ENCODE measurements around the gene PDE1C.

PDE1C gene

DNA sequence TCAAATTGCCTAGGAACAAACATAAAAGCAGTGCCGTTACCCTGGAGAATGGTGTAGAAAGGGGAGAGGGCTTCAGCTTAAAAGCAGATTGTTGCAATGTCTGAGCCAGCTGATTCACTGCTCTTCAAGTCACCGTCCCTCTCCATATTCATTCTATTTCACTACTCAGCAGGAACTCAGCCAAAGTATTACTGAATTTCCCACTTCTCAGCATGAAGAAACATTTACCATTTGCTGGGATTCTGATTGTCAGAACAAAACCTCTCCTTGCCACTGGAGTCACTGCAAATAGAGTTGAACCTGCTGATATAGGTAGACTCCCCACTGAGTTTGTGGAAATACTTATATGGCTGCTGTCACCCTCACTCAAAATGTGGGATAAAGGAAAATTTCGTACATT, 311.5 kb downstream of the PDE1C start:
- DNase-seq = no peak

DNA sequence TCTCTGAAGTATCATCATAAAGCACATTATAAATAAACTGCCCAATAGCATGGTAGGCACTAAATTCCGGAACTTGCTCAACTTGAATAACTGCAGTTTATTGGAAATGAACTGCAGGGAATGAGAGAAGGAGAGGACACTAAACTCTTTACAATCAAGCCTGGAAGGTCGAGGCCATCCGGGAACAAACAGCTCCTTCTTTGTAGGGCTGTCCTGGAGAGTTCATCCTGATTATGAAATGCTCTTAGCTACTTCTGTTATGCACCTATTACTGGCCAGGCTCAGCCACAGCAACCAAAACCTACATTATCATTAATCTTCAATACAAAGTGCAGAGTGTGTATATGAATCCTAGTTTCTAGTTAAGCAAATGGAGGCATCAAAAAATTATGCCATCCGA, 318.5 kb downstream of the PDE1C start:
- no peak for DNase-seq

DNA sequence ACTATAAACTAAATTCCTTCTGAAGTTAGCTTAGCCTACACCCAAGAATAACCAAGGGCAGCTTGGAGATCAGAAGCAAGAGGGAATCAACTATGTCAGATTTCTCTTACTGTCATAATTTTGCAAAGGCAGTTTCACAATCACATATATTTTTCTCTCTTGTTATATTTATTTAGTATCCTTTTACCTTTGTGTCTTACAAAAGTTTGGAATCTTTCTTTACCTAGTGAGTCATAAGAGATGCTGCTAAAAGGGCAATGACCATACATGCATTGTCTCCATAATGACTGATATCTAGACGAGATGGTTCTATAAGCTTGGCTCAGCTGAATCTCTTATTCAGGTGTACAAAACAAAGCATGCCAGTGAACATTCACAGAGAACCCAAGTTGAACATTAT, 322.1 kb downstream of the PDE1C start:
- no peak for DNase-seq

DNA sequence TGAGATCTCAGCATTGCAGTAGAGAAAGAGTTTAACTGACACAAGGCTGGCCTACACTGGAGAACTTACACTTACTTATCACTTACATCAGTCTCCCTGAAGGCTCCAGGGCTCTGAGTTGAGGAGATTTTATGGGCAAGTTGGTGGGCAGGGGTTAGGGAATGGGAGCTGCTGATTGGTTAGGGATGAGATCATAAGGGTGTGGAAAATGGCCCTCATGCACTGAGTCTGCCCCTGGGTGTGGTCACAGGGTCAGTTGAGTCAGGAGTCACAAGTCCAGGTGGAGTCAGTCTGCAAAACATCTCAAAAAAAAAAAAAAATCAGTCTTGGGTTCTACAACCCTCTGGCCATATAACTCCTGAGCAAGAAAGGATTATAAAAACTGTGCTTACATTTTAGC, 322.7 kb downstream of the PDE1C start:
- DNase-seq = no peak

DNA sequence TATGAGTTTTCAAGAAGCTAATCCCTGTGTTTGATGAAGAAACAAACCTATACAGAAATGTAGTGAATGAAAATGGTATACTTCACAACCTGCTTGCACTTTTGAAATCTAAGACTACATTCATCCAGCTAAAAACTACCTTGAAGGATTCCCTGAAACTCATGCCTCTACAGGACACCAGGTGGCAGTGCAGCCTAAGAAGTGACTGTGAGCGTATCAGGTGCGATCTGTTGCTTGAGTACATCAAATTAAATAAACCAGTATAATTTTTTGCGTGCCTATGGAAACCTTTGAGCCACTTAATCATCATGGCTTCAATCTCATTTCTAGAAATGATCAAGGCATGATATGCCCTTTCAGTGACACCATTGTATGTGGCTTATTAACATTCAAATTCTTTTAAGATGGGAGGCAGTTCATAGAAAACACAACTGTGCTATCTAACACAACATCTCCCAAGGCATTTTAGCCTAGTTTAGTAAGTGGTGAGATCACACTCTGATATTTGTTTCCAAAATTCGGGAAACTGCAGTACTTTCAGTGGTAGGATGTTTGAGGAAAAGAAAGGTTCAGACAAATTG, 325.8 kb downstream of the PDE1C start:
- DNase-seq = peak; percentile 34

DNA sequence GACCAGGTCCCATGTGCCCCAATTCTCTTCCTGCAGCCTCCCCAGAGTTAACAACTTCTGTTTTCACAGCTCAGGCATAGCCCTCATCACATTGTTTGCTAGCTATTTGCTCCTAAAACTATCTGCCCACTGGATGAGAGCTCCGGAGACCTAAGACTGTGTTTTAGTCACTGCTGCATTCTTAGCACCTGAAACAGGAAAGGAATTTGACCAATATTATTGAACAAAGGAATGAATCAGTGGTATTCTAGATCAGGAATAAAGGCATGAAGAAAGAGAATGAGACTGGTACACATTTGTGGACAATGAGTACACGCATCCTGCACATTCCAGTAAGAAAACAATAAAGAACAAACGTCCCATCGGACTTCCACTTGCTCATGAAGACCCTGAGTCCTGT, 328.4 kb downstream of the PDE1C start:
- no peak for DNase-seq

DNA sequence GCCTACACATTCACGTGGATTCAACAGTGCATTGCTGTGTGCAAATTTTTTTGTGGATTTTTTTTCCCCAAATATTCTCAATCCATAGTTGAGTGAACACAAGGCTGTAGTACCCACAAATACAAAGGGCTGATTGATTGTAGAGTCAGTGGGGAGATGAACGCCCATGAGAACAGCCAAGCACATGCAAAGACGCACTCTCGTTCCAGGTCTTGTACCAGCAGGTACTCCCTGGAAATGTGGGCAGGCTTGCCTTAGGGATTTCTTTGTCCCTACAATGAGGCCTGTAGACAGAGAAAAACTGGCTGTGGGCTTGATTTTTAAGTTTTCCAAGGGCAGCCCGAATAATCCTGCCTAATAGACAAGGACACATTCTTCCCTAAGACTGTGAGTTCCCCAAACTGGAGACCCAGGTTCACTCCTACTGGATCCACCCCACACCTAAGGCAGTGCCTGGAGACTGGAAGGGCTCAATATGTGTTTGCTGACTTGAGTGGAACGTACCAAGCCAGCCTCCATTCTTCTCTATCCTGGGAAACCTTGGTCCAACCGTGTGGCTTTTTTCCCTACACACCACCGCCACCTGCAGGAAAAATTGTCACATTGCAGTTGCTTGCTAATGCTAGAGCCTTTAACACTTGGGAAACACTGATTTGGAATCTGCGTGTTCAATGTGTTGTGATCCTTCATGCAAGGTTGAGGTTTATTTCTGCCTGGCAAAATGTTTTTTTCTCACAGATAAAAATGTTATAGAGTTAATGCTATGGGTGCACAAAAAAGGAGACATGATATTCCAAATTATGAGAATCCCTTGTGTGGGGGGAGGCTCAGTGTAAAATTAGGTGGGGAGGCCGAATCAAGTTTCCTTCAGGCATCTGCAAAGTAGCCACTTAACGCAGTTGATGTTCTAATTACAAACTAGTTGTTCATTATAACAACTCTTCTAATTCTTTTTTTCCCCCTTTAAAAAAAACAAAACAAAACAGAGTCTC, 333.9 kb downstream of the PDE1C start:
- DNase-seq = peak; percentile 40

DNA sequence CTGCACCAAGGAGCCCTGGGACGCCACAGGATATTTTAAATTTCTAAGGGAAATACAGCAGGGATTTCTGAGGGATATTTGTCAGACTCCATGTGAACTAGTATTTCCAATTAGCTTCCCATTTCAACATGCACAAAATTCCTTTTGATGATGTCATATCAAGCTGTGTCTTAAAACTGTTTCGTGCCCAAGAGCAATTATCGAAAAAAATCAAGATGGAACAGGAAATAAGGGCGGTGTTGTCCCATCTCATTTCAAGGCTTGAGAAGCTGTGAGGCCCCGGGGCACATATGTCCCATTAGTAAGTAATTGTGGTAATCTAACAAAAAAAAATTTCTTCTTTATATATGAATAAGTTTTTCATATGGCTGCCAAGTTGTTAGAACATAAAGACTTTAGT, 335.8 kb downstream of the PDE1C start:
- no peak for DNase-seq

DNA sequence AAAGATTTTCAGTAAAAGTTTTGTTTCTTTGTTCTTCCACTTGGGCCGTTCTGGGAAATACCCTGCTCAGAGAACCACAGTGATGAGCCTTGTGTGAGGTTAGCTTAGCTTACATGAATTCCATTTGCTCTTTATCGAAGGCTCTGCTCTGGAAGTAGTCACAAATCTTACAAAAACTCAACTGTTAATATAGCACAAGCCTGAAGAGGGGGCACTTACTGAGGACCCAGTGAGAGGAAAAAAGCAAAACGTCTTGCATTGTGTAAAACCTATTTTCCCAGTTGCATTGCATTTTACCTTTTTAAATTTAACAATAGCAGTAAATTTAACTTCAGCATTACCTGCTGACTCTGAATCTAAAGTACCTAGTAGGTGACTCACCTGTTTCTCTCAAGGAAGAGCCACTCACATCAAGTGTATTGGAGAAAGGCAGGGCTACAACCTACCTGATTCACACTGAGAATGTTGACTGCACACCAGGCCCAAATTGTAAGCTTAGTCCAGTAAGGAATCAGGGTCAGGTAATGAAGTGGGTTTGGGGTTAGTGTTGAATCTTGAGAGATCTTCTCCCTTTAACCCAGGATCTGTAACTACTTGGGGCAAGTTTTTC, 340.9 kb downstream of the PDE1C start:
- DNase-seq = no peak

DNA sequence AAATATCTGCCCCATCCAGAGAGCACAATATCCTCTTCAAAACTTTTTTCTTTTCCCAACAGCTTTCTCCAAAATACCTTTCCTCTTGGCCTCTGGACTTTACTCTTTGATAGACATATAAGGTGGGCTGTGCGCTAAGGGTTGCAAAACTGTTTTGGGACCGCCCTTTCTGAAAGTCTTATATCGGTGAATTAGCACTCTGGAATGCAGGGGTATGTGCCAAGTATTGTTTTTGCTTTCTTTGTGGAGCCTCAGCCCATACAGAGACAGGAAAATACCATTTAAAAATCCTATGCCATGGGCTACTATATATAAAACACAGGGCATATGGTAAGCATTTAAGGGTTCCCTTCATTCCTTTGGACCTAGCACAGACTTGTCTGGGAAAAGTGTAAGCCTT, 345.5 kb downstream of the PDE1C start:
- DNase-seq = no peak

DNA sequence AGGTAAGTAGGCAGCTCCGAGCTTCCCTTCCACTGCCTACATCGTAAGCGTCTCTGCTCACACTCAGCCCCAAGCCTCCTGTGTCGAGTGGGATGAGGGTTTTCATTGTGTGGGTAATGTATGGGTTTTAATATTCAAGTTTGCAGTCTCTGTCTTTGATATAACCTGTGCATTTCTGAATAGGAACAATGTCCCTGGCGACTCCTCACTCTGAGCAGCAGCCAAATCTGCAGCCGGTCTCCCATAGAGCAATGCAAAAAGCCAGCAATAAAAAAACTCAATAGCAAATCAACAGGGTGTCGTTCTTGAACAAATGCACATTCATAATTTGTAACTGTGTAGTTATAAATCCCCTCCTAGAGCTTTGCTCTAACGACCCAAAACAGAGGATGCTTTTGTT, 349.8 kb downstream of the PDE1C start:
- no peak for DNase-seq

DNA sequence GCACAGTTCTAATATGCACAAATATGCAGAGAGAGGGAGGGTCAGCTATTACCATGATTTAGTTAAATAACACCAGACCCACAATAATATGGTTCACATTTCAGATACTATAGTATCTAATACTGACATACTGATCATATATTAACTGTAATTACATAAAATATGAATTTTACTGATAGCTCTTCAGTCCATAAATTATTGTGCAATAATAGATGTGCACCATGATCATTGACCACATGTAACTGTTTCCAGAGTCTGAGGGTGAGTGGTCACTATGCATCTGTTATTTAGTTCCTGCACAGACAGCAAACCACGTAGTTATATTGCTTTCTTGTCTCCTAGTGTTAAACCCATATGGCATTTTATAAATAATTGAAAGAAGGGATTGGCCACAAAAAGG, 353.9 kb downstream of the PDE1C start:
- no peak for DNase-seq

DNA sequence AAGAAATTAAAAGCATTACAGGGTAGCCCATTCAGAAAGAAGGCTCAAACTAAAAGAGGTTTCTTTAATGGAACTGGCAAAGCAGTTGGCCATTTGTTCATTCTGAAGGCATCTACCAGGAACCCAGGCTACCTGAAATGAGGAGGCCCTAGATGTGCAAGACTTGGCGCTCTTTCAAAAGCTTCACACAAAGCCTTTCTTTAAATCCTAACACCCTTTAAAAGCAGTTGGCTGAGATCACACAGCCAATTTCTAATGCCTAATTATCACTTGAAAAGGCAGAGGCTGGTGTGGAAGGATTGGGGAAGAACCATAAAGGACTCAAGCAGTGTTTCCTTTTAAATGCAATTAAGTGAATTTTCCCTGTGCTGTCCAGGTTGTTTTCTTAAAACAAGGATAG, 360.0 kb downstream of the PDE1C start:
- DNase-seq = no peak

DNA sequence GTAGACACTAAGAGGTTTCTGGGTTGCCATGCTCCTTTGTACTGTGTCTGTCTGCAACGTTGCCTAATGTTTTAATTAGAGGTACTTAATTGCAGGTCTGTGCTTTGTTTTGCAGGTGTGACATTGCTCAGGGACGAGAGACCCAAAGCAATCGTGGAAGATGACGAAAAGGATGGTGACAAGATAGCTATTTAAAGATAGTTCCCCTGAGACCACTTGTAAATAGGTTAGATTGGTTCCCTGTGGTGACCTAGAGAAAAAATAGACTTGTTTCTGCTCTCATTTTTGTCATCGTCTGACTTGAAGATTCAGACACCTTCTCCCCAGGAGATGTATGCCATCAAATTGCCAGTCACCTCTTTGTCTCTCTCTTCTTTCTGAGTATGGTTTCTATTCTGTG, 363.1 kb downstream of the PDE1C start:
- no peak for DNase-seq

DNA sequence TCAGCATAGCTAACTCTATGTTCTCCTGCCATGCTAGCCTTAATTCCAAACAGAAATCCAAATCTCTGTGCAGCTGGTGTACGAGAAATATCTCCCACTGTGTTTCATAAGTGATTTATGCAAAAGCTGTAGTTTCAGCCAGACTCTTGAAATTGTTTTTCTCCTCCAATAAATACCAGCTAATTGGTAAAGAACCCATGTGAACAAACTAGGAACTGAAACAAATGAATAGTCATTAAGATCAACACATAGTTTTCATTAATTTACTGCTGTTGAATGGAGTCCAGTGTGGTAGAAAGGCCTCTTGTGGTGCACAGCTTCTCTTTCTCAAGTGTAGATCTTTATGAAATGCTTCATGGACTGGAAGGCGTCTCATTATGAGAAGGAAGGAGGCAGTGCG, 364.8 kb downstream of the PDE1C start:
- no peak for DNase-seq

DNA sequence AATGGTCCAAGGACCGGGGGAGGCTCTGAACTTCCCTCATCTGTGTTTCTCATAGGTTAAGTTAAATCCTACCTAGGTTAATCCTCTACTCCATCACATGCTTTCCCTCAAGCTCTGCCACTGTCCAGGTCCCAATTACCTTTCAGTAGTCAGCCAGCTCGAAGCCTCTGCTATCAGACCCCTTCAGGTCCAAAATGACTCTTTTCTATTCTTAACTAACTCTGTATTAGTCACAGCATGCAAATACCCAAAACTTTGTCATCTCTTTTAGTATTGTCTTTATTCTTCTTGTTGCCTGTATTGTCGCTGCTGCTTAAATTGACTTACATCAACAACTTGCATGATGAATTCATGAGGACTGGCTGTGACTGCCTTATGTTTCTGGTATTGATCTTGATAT, 367.9 kb downstream of the PDE1C start:
- DNase-seq = no peak

Measured in NCI-H2029 (cell line).